ENCODE data around the gene COX18. TPM values are rescaled to one million over a fixed set of nuclear protein-coding genes. Genes with fewer than 3 reads are reported as not detected.

Gene COX18
- total RNA-seq, 1 experiment from 2014 or later = 26.9 TPM

DNA sequence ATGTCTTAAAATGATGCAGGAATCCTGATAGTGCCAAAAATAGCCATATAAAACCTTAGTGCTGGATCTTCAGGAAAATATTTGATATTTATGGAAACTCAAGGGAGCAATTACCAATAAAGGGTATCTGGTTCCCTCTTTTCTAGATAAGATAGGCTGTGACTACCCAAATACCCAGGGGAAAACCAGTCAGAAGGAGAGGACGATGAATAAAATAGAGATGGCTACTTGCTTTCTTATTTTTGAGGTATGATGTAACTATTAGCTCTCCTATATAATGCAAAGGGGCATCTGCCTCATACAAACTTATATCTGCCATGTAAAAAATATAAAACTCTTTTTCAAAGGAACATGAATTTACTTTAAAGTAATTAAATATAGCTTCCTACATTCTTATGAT, 23.4 kb upstream of the COX18 start:
- Mint-ChIP-seq H3K27me3 (ENCODE audit: low read depth) (no peaks in the 10 kb centered on the region), H3K36me3 (peaks cover 45% of the 10 kb centered on the region), H3K4me1 (no peaks in the 10 kb centered on the region), H3K9me3 (no peaks in the 10 kb centered on the region), H3K4me3 (no peak overlapping the region), H3K27ac (no peak overlapping the region)
- DNase-seq (ENCODE audit: low spot score) (no peak), ATAC-seq (no peak)
- TF ChIP-seq OVOL2 (CRISPR knock-in tag; IDR thresholded peaks at IDR 0.05; ENCODE audit: borderline replicate concordance) (no peak), TP53 (CRISPR knock-in tag; IDR thresholded peaks at IDR 0.05) (no peak), NFE2L1 (CRISPR knock-in tag; IDR thresholded peaks at IDR 0.05) (no peak), ZNF219 (CRISPR knock-in tag; IDR thresholded peaks at IDR 0.05; ENCODE audit: borderline replicate concordance) (no peak), SMAD4 (CRISPR knock-in tag; IDR thresholded peaks at IDR 0.05) (no peak), EMX1 (CRISPR knock-in tag; IDR thresholded peaks at IDR 0.05) (no peak), SP1 (CRISPR knock-in tag; conservative IDR thresholded peaks at IDR 0.05) (no peak), ZBTB21 (CRISPR knock-in tag; IDR thresholded peaks at IDR 0.05; ENCODE audit: borderline replicate concordance) (no peak)
- TF ChIP-seq, protein P1, sequence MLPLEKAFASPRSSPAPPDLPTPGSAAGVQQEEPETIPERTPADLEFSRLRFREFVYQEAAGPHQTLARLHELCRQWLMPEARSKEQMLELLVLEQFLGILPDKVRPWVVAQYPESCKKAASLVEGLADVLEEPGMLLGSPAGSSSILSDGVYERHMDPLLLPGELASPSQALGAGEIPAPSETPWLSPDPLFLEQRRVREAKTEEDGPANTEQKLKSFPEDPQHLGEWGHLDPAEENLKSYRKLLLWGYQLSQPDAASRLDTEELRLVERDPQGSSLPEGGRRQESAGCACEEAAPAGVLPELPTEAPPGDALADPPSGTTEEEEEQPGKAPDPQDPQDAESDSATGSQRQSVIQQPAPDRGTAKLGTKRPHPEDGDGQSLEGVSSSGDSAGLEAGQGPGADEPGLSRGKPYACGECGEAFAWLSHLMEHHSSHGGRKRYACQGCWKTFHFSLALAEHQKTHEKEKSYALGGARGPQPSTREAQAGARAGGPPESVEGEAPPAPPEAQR (CRISPR knock-in tag; IDR thresholded peaks at IDR 0.05) = no peak
- TF ChIP-seq, protein P2, sequence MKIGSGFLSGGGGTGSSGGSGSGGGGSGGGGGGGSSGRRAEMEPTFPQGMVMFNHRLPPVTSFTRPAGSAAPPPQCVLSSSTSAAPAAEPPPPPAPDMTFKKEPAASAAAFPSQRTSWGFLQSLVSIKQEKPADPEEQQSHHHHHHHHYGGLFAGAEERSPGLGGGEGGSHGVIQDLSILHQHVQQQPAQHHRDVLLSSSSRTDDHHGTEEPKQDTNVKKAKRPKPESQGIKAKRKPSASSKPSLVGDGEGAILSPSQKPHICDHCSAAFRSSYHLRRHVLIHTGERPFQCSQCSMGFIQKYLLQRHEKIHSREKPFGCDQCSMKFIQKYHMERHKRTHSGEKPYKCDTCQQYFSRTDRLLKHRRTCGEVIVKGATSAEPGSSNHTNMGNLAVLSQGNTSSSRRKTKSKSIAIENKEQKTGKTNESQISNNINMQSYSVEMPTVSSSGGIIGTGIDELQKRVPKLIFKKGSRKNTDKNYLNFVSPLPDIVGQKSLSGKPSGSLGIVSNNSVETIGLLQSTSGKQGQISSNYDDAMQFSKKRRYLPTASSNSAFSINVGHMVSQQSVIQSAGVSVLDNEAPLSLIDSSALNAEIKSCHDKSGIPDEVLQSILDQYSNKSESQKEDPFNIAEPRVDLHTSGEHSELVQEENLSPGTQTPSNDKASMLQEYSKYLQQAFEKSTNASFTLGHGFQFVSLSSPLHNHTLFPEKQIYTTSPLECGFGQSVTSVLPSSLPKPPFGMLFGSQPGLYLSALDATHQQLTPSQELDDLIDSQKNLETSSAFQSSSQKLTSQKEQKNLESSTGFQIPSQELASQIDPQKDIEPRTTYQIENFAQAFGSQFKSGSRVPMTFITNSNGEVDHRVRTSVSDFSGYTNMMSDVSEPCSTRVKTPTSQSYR (CRISPR knock-in tag; IDR thresholded peaks at IDR 0.05) = no peak
- TF ChIP-seq, protein P3, sequence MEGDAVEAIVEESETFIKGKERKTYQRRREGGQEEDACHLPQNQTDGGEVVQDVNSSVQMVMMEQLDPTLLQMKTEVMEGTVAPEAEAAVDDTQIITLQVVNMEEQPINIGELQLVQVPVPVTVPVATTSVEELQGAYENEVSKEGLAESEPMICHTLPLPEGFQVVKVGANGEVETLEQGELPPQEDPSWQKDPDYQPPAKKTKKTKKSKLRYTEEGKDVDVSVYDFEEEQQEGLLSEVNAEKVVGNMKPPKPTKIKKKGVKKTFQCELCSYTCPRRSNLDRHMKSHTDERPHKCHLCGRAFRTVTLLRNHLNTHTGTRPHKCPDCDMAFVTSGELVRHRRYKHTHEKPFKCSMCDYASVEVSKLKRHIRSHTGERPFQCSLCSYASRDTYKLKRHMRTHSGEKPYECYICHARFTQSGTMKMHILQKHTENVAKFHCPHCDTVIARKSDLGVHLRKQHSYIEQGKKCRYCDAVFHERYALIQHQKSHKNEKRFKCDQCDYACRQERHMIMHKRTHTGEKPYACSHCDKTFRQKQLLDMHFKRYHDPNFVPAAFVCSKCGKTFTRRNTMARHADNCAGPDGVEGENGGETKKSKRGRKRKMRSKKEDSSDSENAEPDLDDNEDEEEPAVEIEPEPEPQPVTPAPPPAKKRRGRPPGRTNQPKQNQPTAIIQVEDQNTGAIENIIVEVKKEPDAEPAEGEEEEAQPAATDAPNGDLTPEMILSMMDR (IDR thresholded peaks at IDR 0.05) = no peak
- CTCF ChIA-PET = no interaction called here
- POLR2A ChIA-PET = no interaction called here

DNA sequence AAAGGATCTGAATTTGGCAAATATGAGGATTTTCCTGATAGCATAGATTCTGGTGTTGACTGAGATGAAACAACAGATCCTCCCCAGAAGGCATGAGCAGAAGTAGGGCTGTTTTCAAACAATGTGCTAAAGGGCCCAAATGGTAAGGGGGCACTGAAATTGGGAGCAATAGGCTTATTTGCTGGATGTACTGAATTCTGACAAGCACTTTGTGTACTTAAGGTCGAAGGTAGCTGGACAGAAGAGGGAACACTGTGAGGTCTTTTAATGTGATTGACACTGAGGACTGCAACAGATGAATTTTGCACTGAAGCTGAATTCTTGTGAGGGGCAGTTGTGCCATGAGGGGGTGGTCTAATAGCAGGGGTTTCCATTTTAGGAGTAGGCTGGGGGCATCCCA, 21.2 kb upstream of the COX18 start:
- H3K27me3 Mint-ChIP-seq (ENCODE audit: low read depth) = no peaks in the 10 kb centered on the region
- H3K36me3 Mint-ChIP-seq = peaks cover 42% of the 10 kb centered on the region
- H3K4me3 Mint-ChIP-seq = no peak overlapping the region
- no peaks in the 10 kb centered on the region for H3K4me1 Mint-ChIP-seq
- H3K27ac Mint-ChIP-seq = no peak overlapping the region
- no peak for ATAC-seq
- no peak for DNase-seq (ENCODE audit: low spot score)
- H3K9me3 Mint-ChIP-seq = no peaks in the 10 kb centered on the region
- ChIA-PET POLR2A (no interaction called here), CTCF (interaction anchor here (0.6 kb wide), 1 partner anchor 50 kb away, joined by 3 read pairs; no protein-coding TSS in a partner anchor)
- TF ChIP-seq, protein P4, sequence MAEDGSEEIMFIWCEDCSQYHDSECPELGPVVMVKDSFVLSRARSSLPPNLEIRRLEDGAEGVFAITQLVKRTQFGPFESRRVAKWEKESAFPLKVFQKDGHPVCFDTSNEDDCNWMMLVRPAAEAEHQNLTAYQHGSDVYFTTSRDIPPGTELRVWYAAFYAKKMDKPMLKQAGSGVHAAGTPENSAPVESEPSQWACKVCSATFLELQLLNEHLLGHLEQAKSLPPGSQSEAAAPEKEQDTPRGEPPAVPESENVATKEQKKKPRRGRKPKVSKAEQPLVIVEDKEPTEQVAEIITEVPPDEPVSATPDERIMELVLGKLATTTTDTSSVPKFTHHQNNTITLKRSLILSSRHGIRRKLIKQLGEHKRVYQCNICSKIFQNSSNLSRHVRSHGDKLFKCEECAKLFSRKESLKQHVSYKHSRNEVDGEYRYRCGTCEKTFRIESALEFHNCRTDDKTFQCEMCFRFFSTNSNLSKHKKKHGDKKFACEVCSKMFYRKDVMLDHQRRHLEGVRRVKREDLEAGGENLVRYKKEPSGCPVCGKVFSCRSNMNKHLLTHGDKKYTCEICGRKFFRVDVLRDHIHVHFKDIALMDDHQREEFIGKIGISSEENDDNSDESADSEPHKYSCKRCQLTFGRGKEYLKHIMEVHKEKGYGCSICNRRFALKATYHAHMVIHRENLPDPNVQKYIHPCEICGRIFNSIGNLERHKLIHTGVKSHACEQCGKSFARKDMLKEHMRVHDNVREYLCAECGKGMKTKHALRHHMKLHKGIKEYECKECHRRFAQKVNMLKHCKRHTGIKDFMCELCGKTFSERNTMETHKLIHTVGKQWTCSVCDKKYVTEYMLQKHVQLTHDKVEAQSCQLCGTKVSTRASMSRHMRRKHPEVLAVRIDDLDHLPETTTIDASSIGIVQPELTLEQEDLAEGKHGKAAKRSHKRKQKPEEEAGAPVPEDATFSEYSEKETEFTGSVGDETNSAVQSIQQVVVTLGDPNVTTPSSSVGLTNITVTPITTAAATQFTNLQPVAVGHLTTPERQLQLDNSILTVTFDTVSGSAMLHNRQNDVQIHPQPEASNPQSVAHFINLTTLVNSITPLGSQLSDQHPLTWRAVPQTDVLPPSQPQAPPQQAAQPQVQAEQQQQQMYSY (CRISPR knock-in tag; IDR thresholded peaks at IDR 0.05) = no peak
- TF ChIP-seq, protein P5, sequence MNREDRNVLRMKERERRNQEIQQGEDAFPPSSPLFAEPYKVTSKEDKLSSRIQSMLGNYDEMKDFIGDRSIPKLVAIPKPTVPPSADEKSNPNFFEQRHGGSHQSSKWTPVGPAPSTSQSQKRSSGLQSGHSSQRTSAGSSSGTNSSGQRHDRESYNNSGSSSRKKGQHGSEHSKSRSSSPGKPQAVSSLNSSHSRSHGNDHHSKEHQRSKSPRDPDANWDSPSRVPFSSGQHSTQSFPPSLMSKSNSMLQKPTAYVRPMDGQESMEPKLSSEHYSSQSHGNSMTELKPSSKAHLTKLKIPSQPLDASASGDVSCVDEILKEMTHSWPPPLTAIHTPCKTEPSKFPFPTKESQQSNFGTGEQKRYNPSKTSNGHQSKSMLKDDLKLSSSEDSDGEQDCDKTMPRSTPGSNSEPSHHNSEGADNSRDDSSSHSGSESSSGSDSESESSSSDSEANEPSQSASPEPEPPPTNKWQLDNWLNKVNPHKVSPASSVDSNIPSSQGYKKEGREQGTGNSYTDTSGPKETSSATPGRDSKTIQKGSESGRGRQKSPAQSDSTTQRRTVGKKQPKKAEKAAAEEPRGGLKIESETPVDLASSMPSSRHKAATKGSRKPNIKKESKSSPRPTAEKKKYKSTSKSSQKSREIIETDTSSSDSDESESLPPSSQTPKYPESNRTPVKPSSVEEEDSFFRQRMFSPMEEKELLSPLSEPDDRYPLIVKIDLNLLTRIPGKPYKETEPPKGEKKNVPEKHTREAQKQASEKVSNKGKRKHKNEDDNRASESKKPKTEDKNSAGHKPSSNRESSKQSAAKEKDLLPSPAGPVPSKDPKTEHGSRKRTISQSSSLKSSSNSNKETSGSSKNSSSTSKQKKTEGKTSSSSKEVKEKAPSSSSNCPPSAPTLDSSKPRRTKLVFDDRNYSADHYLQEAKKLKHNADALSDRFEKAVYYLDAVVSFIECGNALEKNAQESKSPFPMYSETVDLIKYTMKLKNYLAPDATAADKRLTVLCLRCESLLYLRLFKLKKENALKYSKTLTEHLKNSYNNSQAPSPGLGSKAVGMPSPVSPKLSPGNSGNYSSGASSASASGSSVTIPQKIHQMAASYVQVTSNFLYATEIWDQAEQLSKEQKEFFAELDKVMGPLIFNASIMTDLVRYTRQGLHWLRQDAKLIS (CRISPR knock-in tag; IDR thresholded peaks at IDR 0.05; ENCODE audit: borderline replicate concordance) = no peak
- TF ChIP-seq TP53 (CRISPR knock-in tag; IDR thresholded peaks at IDR 0.05) = no peak
- TF ChIP-seq JUN (CRISPR knock-in tag; IDR thresholded peaks at IDR 0.05) = no peak
- TF ChIP-seq CREM (CRISPR knock-in tag; IDR thresholded peaks at IDR 0.05) = no peak
- TF ChIP-seq ZNF219 (CRISPR knock-in tag; IDR thresholded peaks at IDR 0.05; ENCODE audit: borderline replicate concordance) = no peak
- TF ChIP-seq, protein P6, sequence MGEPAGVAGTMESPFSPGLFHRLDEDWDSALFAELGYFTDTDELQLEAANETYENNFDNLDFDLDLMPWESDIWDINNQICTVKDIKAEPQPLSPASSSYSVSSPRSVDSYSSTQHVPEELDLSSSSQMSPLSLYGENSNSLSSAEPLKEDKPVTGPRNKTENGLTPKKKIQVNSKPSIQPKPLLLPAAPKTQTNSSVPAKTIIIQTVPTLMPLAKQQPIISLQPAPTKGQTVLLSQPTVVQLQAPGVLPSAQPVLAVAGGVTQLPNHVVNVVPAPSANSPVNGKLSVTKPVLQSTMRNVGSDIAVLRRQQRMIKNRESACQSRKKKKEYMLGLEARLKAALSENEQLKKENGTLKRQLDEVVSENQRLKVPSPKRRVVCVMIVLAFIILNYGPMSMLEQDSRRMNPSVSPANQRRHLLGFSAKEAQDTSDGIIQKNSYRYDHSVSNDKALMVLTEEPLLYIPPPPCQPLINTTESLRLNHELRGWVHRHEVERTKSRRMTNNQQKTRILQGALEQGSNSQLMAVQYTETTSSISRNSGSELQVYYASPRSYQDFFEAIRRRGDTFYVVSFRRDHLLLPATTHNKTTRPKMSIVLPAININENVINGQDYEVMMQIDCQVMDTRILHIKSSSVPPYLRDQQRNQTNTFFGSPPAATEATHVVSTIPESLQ (CRISPR knock-in tag; IDR thresholded peaks at IDR 0.05) = no peak
- no peak for TF ChIP-seq SMAD3 (CRISPR knock-in tag; IDR thresholded peaks at IDR 0.05; ENCODE audit: borderline replicate concordance)
- TF ChIP-seq SP1 (CRISPR knock-in tag; conservative IDR thresholded peaks at IDR 0.05) = no peak
- no peak for TF ChIP-seq RORB (CRISPR knock-in tag; IDR thresholded peaks at IDR 0.05)
- TF ChIP-seq, protein P7, sequence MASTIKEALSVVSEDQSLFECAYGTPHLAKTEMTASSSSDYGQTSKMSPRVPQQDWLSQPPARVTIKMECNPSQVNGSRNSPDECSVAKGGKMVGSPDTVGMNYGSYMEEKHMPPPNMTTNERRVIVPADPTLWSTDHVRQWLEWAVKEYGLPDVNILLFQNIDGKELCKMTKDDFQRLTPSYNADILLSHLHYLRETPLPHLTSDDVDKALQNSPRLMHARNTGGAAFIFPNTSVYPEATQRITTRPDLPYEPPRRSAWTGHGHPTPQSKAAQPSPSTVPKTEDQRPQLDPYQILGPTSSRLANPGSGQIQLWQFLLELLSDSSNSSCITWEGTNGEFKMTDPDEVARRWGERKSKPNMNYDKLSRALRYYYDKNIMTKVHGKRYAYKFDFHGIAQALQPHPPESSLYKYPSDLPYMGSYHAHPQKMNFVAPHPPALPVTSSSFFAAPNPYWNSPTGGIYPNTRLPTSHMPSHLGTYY (CRISPR knock-in tag; IDR thresholded peaks at IDR 0.05) = no peak

All from WTC11 (cell line).